GM21576 (cell line): ENCODE results near the gene FLVCR2.

Experiments used
- ATAC-seq: cut with Tn5 transposase; IDR thresholded peaks from one replicate; pipeline ENCODE4 v1.9.1; 2021; ENCODE audit warnings: mild to moderate bottlenecking, moderate library complexity; ENCODE audit not compliant: unreplicated experiment

The FLVCR2 gene

GRCh38 chr14:75554482-75554881 is 23.9 kb upstream of the FLVCR2 start:
- ATAC-seq: no peak

GRCh38 chr14:75558440-75558839 is 20.0 kb upstream of the FLVCR2 start:
- no peak for ATAC-seq

GRCh38 chr14:75559045-75559444 is 19.4 kb upstream of the FLVCR2 start:
- no peak for ATAC-seq

- peak; percentile 51 for ATAC-seq
Observed at GRCh38 chr14:75559451-75560222, 18.8 kb upstream of the FLVCR2 start.

GRCh38 chr14:75561013-75561432 is 17.4 kb upstream of the FLVCR2 start:
- ATAC-seq: peak; percentile 55

GRCh38 chr14:75562089-75562488 is 16.3 kb upstream of the FLVCR2 start:
- ATAC-seq: no peak

- ATAC-seq: no peak
Observed at GRCh38 chr14:75562489-75562888, 15.9 kb upstream of the FLVCR2 start.

- ATAC-seq: no peak
Observed at GRCh38 chr14:75563931-75564330, 14.5 kb upstream of the FLVCR2 start.

GRCh38 chr14:75565056-75565455 is 13.4 kb upstream of the FLVCR2 start:
- no peak for ATAC-seq

GRCh38 chr14:75566321-75566720 is 12.1 kb upstream of the FLVCR2 start:
- no peak for ATAC-seq

GRCh38 chr14:75566752-75567151 is 11.7 kb upstream of the FLVCR2 start:
- no peak for ATAC-seq

- no peak for ATAC-seq
Observed at GRCh38 chr14:75568140-75568539, 10.3 kb upstream of the FLVCR2 start.

- no peak for ATAC-seq
Observed at GRCh38 chr14:75568791-75569190, 9.6 kb upstream of the FLVCR2 start.

GRCh38 chr14:75570797-75571196 is 7.6 kb upstream of the FLVCR2 start:
- no peak for ATAC-seq

- ATAC-seq: no peak
Observed at GRCh38 chr14:75572104-75572503, 6.3 kb upstream of the FLVCR2 start.

GRCh38 chr14:75577090-75577489 is 1.3 kb upstream of the FLVCR2 start:
- no peak for ATAC-seq

GRCh38 chr14:75577729-75578101 is 705 bp upstream of the FLVCR2 start:
- ATAC-seq: peak; percentile 82

GRCh38 chr14:75578786-75579337 is 442 bp downstream of the FLVCR2 start:
- peak; percentile 6 for ATAC-seq

GRCh38 chr14:75579338-75579864 is 981 bp downstream of the FLVCR2 start:
- ATAC-seq: no peak

- no peak for ATAC-seq
Observed at GRCh38 chr14:75579882-75580281, 1.5 kb downstream of the FLVCR2 start.

- no peak for ATAC-seq
Observed at GRCh38 chr14:75587388-75587787, 9.0 kb downstream of the FLVCR2 start.

- ATAC-seq: no peak
Observed at GRCh38 chr14:75589931-75590330, 11.5 kb downstream of the FLVCR2 start.
